Measurements from ENCODE around the gene PCMT1.

PCMT1 gene

DNA sequence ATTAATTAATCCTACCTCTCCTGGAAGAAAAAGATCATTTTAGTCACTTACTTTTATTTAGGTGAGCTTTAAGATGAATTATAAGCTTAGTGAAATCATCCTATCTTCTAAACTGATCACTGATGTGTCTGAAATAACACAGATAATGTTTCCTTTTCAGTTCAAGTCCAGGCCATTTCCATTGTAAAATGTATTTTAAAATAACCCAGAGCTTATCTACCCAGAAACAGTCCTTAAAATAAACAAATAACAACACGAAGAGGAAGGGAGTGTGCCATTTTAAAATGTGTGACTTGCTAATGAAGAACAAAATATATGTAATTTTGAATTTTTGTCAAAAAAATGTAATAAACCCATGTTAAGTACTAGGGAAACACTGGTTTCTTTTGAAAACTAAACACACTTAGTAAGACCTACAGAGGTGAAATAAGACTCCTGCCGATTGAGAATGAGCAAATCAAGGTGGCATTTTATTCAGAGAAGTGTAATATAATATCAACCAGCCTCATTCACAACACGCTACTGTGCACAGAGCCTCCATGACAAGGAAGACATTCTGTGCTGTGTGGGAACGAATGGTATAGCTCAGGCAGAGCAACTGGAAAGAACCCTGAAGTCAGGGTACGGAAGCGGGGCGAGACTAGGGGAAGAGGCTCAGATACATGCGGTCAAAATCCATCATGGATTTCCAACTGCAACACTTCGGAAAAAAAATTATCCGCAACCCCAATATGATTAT, 106.9 kb downstream of the PCMT1 start:
- no peak for DNase-seq

DNA sequence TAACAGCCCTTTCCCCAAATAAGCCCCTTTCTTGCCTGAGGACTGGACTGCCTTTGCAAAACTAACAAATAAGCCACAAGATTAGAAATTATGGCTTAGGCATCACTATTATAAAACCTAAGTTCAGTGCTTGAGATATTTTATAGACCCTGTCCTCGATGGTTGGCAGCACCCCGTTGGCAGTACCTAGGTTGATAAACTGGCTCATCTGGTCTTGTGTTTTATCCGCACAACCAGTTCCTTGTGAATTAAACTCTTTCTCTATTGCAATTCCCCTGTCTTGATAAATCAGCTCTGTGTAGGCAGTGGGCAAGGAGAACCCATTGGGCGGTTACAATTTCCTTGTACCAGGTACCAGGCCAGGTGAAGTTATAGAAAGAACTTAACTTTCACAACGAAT, 108.0 kb downstream of the PCMT1 start:
- DNase-seq, result no peak

DNA sequence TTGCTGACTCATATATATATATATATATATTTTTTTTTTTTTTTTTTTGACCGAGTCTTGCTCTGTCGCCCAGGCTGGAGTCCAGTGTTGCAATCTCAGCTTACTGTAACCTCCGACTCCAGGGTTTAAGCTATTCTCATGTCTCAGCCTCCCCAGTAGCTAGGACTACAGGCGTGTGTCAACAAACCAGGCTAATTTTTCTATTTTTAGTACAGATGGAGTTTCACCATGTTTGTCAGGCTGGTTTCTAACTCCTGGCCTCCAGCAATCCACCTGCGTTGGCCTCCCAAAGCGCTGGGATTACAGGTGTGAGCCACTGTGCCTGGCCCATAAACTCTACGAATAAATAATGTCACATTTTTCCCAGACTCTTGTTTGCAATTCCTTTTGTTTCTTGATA, 109.8 kb downstream of the PCMT1 start:
- peak; percentile 59 for DNase-seq

DNA sequence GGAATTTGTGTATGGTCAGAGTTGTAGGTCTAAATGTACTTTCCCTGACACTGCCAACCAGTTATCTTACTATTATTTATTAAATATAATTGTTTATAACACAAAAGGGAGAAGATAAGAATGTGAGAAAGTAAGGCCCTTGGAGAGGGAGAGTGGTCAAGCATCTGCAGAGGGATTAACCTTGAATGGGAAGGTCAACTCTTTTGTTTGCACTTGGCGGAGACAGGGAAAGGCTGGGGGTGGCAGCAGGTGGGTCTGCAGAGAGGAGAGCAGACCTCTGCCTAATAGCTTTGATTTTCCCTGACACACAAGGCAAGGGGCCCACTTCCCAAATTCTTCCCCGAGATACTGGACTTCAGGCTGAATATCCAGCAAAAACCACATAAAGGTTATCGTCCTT, 110.4 kb downstream of the PCMT1 start:
- no peak for DNase-seq

DNA sequence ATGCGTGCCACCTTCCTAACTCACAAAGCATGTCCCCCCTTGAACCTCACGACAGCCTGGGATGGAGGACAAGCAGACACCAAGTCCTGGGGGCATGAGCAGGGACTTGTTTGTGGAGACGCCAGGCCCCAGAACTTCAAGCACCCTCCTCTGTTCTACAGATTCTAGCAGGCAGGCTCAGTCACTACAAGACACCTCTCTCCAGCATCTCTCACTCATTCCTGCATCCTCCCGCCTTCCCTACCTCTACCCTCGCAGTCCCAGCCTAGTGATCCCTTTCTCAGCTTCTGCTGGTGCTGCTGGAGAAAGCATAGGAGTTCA, 110.9 kb downstream of the PCMT1 start:
- DNase-seq, result no peak
